Cardiac fibroblast (primary cell): ENCODE results near the gene SRGAP2C.
"Not testable (repeated sequence)": the region's sequence is repeated elsewhere in the genome, so short reads cannot be mapped to it uniquely, and the experiment has no call there.

Source experiments
- DNase-seq, 2 donors: peaks; one replicate each; pipeline versions ENCODE4 v3.0.0 to v3.0.0-alpha.2; 2010; ENCODE audit warnings: low read depth in 2 of 2
- H3K4me3 ChIP-seq, 2 donors: replicated peaks in 1 of 2; 1 replicate in 1 of 2; 2 replicates in 1 of 2; pipeline ENCODE4 v1.5.1; 2011; ENCODE audit warnings: low read depth in 2 of 2, low read length in 2 of 2, mild to moderate bottlenecking in 2 of 2, moderate library complexity in 1 of 2

SRGAP2C gene

GRCh38 chr1:121385563-121386288 lies 201.0 kb downstream of the SRGAP2C start:
- not testable (repeated sequence) for H3K4me3 ChIP-seq, DNase-seq

- not testable (repeated sequence) for DNase-seq, H3K4me3 ChIP-seq
Measured at GRCh38 chr1:121386319-121386948, 201.7 kb downstream of the SRGAP2C start.

GRCh38 chr1:121389895-121390560 lies 205.3 kb downstream of the SRGAP2C start:
- H3K4me3 ChIP-seq, DNase-seq: not testable (repeated sequence)

- not testable (repeated sequence) for DNase-seq, H3K4me3 ChIP-seq
Measured at GRCh38 chr1:121392130-121392529, 207.4 kb downstream of the SRGAP2C start.

- peak overlapping the region; percentile 40 to 54 for H3K4me3 ChIP-seq
- DNase-seq: peak; percentile 22 to 27
Measured at GRCh38 chr1:121395718-121396201, 211.0 kb downstream of the SRGAP2C start.

- DNase-seq: not testable (repeated sequence)
- peak overlapping the region; percentile 54 to 63 for H3K4me3 ChIP-seq
Measured at GRCh38 chr1:121396335-121397081, 211.7 kb downstream of the SRGAP2C start.

GRCh38 chr1:121397101-121397500 lies 212.3 kb downstream of the SRGAP2C start:
- DNase-seq: not testable (repeated sequence)
- peak overlapping the region; percentile 54 to 63 for H3K4me3 ChIP-seq

GRCh38 chr1:121399193-121399592 lies 214.4 kb downstream of the SRGAP2C start:
- not testable (repeated sequence) for DNase-seq, H3K4me3 ChIP-seq

- DNase-seq, H3K4me3 ChIP-seq: not testable (repeated sequence)
Measured at GRCh38 chr1:121400108-121400507, 215.3 kb downstream of the SRGAP2C start.

GRCh38 chr1:121400541-121401310 lies 216.0 kb downstream of the SRGAP2C start:
- not testable (repeated sequence) for DNase-seq, H3K4me3 ChIP-seq

GRCh38 chr1:121401375-121401955 lies 216.7 kb downstream of the SRGAP2C start:
- not testable (repeated sequence) for H3K4me3 ChIP-seq, DNase-seq

- not testable (repeated sequence) for DNase-seq
Measured at GRCh38 chr1:121403254-121403653, 218.5 kb downstream of the SRGAP2C start.

More at GRCh38 chr1:121403254-121403653, 218.5 kb downstream of the SRGAP2C start:
- not testable (repeated sequence) for H3K4me3 ChIP-seq
